Germinal center (tissue), 1 donor: Measurements from ENCODE around the gene GNB3.
"Not testable (repeated sequence)": the region's sequence is repeated elsewhere in the genome, so short reads cannot be mapped to it uniquely, and the experiment has no call there.

Source experiments
- DNase-seq: peaks from one replicate; pipeline ENCODE4 v3.0.0; 2012; ENCODE audit warnings: mixed read lengths, low spot score

The GNB3 gene

GRCh38 chr12:6883683-6884082 lies 43.0 kb downstream of the GNB3 start:
- DNase-seq = no peak

GRCh38 chr12:6884539-6884938 lies 43.8 kb downstream of the GNB3 start:
- no peak for DNase-seq

- not testable (repeated sequence) for DNase-seq
Observed at GRCh38 chr12:6886206-6886999, 45.7 kb downstream of the GNB3 start.

- no peak for DNase-seq
Observed at GRCh38 chr12:6887460-6887859, 46.7 kb downstream of the GNB3 start.

GRCh38 chr12:6888360-6888759 lies 47.6 kb downstream of the GNB3 start:
- no peak for DNase-seq

GRCh38 chr12:6888794-6889193 lies 48.1 kb downstream of the GNB3 start:
- DNase-seq = not testable (repeated sequence)

GRCh38 chr12:6889775-6890573 lies 49.2 kb downstream of the GNB3 start:
- not testable (repeated sequence) for DNase-seq

- DNase-seq = peak; percentile 96
Observed at GRCh38 chr12:6890789-6891645, 50.3 kb downstream of the GNB3 start.

- DNase-seq = no peak
Observed at GRCh38 chr12:6891646-6892001, 50.9 kb downstream of the GNB3 start.

- not testable (repeated sequence) for DNase-seq
Observed at GRCh38 chr12:6892683-6893082, 52.0 kb downstream of the GNB3 start.

GRCh38 chr12:6894321-6894720 lies 53.6 kb downstream of the GNB3 start:
- no peak for DNase-seq
